Panc1 (cell line): ENCODE measurements around the gene DDI1. TPM values are rescaled to one million over a fixed set of nuclear protein-coding genes. Genes with fewer than 3 reads are reported as not detected.

ENCODE experiments used
- ATAC-seq: fragments of 200-7000 bp; cut with Tn5 transposase; 2 replicates; pipeline ENCODE4 v1.9.1; 2020; ENCODE audit warnings: mild to moderate bottlenecking, moderate library complexity
- BruUV-seq: library from RNA; stranded (reverse); fragments of 400-500 nt; replicated peaks from 2 replicates; lab custom pipeline; 2021; lab: Mats Ljungman, UMichigan
- CTCF ChIA-PET: fragments of 300-600 bp; sonication (Branson Sonifier 250); formaldehyde crosslinking; loops from one replicate; lab custom pipeline; 2022; ENCODE audit warnings: antibody characterized with exemption; lab: Charles Lee
- POLR2A ChIA-PET: fragments of 300-600 bp; sonication (Branson Sonifier 250); formaldehyde crosslinking; loops from one replicate; lab custom pipeline; 2022; ENCODE audit warnings: antibody characterized with exemption; lab: Charles Lee
- DNase-seq: peaks from one replicate; pipeline ENCODE4 v3.0.0-alpha.2; 2010; ENCODE audit warnings: low read depth, low spot score
- H3K27ac ChIP-seq: 2 replicates; pipeline ENCODE4 v1.5.1; 2011; ENCODE audit warnings: mild to moderate bottlenecking, low read length, inconsistent platforms
- H3K27me3 ChIP-seq: fragments of 200-500 bp; sonication (Bioruptor generic); 2 replicates; pipeline ENCODE4 v1.6.0; 2014; ENCODE audit warnings: low read length, inconsistent platforms; ENCODE audit not compliant: control insufficient read depth, insufficient read depth
- H3K36me3 ChIP-seq: fragments of 200-500 bp; sonication (Bioruptor generic); 2 replicates; pipeline ENCODE4 v1.5.1; 2014; ENCODE audit warnings: inconsistent platforms, mild to moderate bottlenecking, low read length, moderate library complexity; ENCODE audit not compliant: control insufficient read depth, insufficient read depth
- H3K4me1 ChIP-seq: 2 replicates; pipeline ENCODE4 v1.5.1; 2011; ENCODE audit warnings: inconsistent platforms, mild to moderate bottlenecking, low read length, moderate library complexity; ENCODE audit not compliant: control insufficient read depth, insufficient read depth
- H3K4me3 ChIP-seq, 2 experiments: 2 replicates each; pipeline ENCODE4 v1.5.1; 2011 to 2012; ENCODE audit warnings: low read depth in 2 of 2, low read length in 2 of 2, mild to moderate bottlenecking in 2 of 2, inconsistent platforms in 1 of 2, moderate library complexity in 1 of 2
- H3K9me3 ChIP-seq: fragments of 200-500 bp; sonication (Bioruptor generic); 2 replicates; pipeline ENCODE4 v1.5.1; 2014; ENCODE audit warnings: low read depth, mild to moderate bottlenecking, inconsistent platforms, low read length, moderate library complexity; ENCODE audit not compliant: control insufficient read depth, insufficient read depth
- POLR2AphosphoS5 ChIP-seq: IDR thresholded peaks from 2 replicates; pipeline ENCODE4 v1.6.1; 2012; ENCODE audit warnings: mild to moderate bottlenecking, low read depth, low read length, moderate library complexity
- REST ChIP-seq, 2 experiments: IDR thresholded peaks; 2 replicates each; pipeline ENCODE4 v1.6.1; 2011 to 2012; ENCODE audit warnings: low read depth in 2 of 2, control low read depth in 1 of 2, low read length in 1 of 2, mild to moderate bottlenecking in 1 of 2, moderate library complexity in 1 of 2; ENCODE audit not compliant: insufficient read depth in 1 of 2
- SIN3A ChIP-seq: IDR thresholded peaks from 2 replicates; pipeline ENCODE4 v1.6.1; 2012; ENCODE audit warnings: low read depth, mild to moderate bottlenecking, low read length, moderate library complexity, borderline replicate concordance; ENCODE audit not compliant: insufficient read depth
- TCF7L2 ChIP-seq: IDR thresholded peaks from 2 replicates; pipeline ENCODE4 v1.6.1; 2011; ENCODE audit warnings: mild to moderate bottlenecking, low read depth, low read length, inconsistent platforms
- in situ Hi-C: cut with HindIII; loops from 2 replicates; pipeline ENCODE4 v1.10.0; 2016; ENCODE audit warnings: low sequenced_read_pairs, low pct_unique_long_range_greater_than_20kb
- intact Hi-C: fragments of 100-400 bp; cut with micrococcal nuclease; formaldehyde crosslinking; loops from one replicate; pipeline ENCODE4 v1.10.0; 2022; ENCODE audit not compliant: unreplicated experiment
- total RNA-seq: library from RNA; stranded (reverse); gene quantifications from one replicate; pipeline ENCODE4 v1.2.1, GENCODE V29; 2021; ENCODE audit not compliant: unreplicated experiment
- TF ChIP-seq, protein P1 (sequence below): fragments of 450-650 bp; IDR thresholded peaks from 2 replicates; pipeline ENCODE4 v1.5.1; 2017; ENCODE audit warnings: mild to moderate bottlenecking

Gene DDI1
- total RNA-seq, 1 experiment from 2014 or later: not detected

- DNase-seq (no peak), ATAC-seq (no peak)
- Histone ChIP-seq H3K4me3 (no peak overlapping the region), H3K9me3 (no peaks in the 10 kb centered on the region), H3K27me3 (no peaks in the 10 kb centered on the region), H3K27ac (no peak overlapping the region), H3K36me3 (no peaks in the 10 kb centered on the region), H3K4me1 (no peaks in the 10 kb centered on the region)
- BruUV-seq: no TSS peak
- ChIA-PET POLR2A (no interaction called here), CTCF (no interaction called here)
- TF ChIP-seq, protein P1, sequence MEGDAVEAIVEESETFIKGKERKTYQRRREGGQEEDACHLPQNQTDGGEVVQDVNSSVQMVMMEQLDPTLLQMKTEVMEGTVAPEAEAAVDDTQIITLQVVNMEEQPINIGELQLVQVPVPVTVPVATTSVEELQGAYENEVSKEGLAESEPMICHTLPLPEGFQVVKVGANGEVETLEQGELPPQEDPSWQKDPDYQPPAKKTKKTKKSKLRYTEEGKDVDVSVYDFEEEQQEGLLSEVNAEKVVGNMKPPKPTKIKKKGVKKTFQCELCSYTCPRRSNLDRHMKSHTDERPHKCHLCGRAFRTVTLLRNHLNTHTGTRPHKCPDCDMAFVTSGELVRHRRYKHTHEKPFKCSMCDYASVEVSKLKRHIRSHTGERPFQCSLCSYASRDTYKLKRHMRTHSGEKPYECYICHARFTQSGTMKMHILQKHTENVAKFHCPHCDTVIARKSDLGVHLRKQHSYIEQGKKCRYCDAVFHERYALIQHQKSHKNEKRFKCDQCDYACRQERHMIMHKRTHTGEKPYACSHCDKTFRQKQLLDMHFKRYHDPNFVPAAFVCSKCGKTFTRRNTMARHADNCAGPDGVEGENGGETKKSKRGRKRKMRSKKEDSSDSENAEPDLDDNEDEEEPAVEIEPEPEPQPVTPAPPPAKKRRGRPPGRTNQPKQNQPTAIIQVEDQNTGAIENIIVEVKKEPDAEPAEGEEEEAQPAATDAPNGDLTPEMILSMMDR: no peak
- no peak for TF ChIP-seq REST (IDR thresholded peaks at IDR 0.05; ENCODE audit: insufficient read depth in 1 of 2, low read depth in 2 of 2, low read length in 1 of 2)
- TF ChIP-seq TCF7L2: no peak
- no peak for TF ChIP-seq POLR2AphosphoS5
- TF ChIP-seq SIN3A: no peak
- in situ Hi-C loops (no loop called here), intact Hi-C loops (no loop called here)
Observed at GRCh38 chr11:104033561-104033960, 2.9 kb upstream of the DDI1 start.

- BruUV-seq: no TSS peak
- Histone ChIP-seq H3K4me1 (no peaks in the 10 kb centered on the region), H3K27me3 (no peaks in the 10 kb centered on the region), H3K36me3 (no peaks in the 10 kb centered on the region), H3K4me3 (no peak overlapping the region), H3K27ac (no peak overlapping the region), H3K9me3 (no peaks in the 10 kb centered on the region; the same call in 1 of the 2 replicates)
- no peak for ATAC-seq
- TF ChIP-seq TCF7L2: no peak
- peak; percentile 21 to 60; a peak in 1 of 4 replicates for TF ChIP-seq REST (IDR thresholded peaks at IDR 0.05; ENCODE audit: insufficient read depth in 1 of 2, low read depth in 2 of 2, low read length in 1 of 2)
- CTCF ChIA-PET: no interaction called here
- intact Hi-C loops (no loop called here), in situ Hi-C loops (no loop called here)
- no peak for DNase-seq
- POLR2A ChIA-PET: no interaction called here
Observed at GRCh38 chr11:104036995-104037394, 555 bp downstream of the DDI1 start.
